Activated CD4-positive, alpha-beta T cell treated with anti-CD3 and anti-CD28 coated beads for 4 hours (primary cell): ENCODE measurements around the gene CTBP2.
"Not testable (repeated sequence)": the region's sequence is repeated elsewhere in the genome, so short reads cannot be mapped to it uniquely, and the experiment has no call there.

ENCODE experiments used
- DNase-seq, 2 donors: peaks; one replicate each; pipeline ENCODE4 v3.0.0-alpha.2; 2020

The CTBP2 gene

DNA sequence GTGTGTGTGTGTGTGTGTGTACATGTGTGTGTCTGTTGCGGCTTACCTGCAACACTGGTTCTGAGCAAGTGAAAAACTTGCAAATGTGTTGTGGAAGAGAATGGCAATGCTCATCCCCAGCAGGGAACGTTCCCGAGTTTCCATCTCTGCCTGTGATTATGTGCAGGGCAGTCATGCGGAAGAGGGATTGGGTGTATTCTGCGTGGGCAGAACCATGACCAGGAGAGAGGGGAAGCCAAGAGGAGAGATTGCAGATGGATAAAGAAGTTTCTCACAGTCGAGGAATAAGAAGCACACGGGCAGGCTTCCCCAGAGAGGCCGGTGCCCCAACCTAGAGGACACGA is 99.9 kb downstream of the CTBP2 start:
- DNase-seq = no peak

DNA sequence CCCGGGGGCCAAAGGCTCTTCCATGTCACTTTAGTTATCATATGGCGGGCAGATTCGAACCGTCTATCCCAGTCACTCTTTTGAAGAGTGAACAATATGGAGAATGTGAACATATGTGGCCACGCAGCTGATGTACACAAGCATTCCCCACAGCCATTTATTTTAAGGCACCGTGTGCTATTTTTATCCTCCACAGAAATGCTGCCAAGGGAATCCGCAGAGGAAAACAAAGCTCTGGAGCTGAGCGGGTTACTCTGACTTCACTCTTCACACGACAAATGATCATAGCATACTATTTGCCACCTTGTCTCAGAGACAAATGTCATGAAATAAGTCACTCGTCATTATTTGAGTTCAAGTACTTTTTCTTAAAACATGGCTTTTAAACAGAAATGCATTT is 100.3 kb downstream of the CTBP2 start:
- DNase-seq = no peak

DNA sequence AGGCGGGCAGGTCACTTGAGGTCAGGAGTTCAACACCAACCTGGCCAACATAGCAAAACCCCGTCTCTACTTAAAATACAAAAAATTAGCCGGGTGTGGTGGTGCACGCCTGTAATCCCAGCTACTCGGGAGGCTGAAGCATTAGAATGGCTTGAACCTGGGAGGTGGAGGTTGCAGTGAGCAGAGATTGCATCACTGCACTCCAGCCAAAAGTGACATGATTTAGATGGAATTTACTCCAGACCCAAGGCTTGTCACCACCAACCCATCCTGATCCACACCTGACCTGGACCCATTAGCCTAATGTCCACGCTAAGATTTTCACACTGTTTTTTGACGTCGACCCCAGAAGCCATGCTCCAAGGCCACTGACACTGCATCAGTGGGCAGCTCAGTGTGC is 101.0 kb downstream of the CTBP2 start:
- not testable (repeated sequence) for DNase-seq

DNA sequence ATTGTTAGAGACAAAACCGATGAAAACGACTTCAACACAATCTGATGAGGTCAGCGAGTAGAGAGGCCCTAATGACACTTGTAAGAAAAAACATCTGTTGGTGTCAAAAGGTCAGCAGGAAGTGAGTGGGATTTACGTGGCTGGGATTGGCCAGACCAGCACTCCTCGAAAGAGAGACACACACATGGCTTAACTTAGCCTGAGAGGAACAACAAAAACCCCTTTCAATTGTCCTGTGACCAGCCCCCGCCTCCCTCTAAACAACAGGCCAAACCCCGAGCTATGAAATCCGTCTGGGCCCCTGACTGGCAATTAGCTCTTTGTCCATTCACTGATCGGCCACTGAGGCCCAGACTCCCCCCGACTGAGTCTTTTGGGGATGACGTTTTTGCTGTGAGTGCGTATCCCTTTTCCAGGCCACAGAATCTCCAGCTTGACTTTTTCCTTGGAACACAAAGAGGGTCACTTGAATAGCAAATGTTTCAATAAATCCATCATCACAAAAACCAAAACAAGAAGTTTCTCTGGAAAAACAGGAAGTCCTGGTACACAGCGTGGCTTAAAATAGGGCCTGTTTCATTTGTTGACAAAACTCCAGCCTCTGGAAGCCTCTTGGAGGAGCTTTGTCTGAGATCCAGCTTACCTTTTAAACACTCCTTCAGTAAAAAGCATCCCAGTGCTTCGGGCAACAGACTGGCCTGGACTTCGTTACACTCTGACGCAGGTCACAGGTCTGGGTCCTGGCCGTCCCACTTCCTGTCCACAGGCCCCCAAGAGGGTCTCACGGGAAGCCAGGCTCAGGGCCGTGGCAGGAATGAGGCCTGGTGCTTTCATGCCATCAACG is 103.0 kb downstream of the CTBP2 start:
- DNase-seq = no peak

DNA sequence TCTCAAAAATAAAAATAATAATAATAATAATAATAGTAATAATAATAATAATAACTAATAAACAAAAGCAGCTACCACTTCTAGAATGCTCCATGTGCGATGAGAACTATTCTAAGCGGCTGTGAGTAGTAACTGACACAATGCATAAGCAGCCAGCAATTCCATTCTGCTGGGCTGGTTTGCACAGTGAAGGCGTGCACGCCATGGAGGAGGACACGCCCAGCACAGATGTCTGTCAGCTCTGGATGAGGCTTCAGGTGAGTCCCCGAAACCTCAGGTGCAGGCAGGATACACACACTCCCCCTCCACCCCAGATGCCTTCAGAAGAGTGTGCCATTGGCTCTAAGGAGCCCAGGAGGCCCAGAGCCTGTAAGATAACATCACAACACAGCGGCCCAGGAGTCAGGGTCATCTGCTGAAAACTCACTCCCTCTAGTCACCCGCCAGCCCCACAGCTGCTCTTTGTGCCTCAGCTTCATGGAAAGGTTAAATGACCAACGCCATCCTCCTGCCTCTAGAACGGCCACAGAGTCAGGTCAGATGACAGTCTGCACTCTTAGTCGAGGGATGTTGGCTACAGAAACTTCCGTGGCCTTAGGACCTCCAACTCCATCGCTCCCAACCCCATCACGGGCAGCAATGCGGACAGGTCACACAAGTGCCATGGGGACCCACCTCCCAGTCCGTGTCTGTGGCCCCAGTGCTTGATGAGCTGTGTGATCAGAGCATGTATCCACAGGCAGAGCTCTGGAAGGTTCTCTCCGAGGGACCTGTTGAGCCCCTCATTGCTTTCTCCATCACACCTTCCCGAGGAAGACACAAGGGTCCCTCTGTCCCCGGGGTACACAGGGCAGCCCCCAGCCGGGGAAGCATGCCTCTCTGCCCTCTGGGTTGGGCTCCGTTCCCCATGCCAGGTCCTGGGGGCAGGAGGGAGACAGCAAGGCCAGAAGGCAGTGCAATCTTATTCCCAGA is 103.9 kb downstream of the CTBP2 start:
- no peak for DNase-seq

DNA sequence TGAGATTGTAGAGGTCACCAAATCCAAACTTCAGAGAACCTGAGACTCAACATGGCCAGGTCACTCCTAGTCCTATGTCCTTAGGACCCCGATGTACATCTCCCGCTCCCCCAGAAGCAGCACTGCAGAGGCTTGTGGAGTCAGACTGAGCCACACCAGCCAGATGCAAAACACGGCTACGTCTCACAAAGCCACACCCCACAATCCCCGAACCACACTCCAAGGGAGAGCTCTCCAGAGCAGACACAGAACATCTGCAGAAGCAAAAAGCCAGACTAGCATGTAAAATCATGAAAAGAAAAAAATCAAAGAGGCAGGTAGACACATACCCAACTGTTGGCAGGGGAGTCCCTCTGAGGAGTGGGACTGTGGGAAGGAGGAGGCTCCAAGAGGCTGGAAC is 104.9 kb downstream of the CTBP2 start:
- DNase-seq = no peak

DNA sequence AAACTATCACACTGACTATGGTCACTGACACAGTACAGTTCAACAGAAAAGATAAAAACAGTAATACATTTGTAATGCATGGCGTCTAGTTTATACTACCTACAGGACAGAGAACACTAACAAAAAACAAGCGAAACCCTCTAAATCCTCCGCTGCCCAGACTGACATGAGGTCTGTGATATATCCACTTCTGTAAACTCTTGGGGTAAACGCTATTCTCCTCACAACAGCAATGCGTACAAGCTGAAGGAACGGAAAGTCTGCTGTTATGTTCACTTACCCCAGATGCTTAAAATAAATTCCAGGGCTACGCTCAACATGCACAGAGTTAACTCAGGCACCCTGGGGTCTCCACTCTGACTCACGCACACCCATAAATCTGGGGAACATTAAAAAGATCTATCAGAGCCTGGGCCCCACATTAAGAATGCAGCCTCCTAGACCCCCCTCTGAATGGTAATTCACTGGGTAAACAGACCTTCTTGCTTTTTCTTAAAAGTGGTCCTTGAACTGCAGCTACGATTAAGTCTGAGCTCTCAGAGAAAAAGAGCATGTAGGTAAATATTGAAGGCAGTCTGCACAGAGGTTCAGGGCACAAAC is 105.6 kb downstream of the CTBP2 start:
- DNase-seq = no peak

DNA sequence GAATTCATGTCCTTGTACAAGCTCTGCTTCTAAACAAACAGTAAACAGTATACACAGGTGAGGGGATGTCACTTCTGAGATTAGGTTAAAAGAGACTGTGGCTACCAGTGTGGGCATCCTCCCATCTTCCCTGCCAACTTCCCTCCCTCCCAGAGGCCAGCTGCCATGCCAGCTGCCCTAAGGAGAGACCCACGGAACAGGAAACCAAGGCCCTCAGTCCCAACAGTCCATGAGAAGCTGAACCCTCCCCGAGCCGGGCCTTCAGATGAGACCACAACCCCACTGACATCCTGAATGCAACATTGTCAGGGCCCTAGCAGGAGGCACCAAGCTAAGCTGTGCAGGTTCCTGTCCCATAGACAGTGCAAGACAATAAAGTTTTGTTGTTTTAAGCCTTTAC is 106.1 kb downstream of the CTBP2 start:
- DNase-seq = no peak

DNA sequence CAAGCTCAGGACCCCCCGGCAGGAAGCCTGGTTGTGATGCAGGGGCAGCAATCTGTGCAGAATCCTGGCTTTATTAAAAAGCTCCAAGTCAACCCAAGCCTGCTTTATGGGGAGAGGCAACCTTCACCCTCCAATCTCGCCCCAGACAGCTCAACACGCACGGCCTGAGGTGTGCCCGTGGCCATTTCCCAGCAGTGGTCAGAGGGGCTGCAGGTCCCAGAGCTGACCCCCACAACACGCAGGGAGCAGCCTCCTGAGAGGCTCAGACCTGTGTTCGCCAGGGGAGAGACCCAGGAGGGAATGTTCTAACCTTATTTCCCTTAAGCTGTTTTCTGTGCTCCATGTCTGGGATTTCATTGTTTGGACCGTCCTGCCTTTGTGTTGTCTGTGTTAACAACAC is 108.2 kb downstream of the CTBP2 start:
- no peak for DNase-seq

DNA sequence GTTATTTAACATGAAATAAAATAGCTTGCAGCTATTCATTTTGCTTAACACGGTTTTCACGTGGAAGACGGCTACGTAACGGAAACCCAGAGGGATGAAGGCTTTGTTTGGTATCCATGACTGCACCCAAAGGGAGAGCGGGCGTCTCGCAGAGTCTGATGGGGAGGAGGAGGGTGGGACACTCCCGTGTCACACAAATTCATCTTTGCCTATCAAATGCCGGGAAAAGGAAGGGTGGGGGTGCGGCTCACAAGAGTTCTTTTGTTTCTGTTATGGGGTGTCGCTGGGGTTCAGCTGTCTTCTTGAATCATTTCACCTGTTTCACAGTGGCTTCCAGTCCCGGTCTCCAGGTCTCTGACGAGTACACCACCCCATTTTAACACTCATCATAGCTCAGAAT is 110.0 kb downstream of the CTBP2 start:
- DNase-seq = no peak

DNA sequence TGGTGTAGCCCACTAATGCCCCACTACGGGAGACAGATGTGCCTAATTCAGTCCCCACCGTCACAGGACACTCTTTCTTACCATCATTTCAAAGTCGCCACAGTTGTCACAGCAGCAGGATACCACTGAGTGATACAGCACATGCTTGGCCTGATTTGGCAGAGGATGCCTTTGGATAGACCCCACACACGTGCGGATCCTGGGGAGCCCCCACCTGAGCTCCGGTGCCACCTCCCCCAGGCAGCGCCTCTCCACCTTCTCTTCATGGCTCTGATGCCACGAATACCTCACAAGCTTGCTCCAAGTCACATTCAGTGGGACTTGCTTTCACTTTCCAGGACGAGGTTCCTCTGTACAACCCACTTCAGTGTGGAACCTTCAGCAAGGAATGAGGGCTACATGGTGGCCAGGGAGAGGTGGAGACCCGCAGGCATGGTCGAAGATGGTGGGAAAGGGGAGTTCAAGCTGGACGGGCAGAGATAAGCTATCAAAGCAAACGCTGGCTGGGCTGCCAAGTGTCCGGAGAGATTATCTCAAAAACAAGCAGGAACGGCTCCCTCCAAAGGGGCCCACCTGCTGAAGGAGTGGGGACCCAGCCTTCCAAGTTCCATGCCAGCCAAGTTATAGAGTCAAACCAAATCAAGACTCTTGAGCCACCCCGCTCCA is 111.0 kb downstream of the CTBP2 start:
- no peak for DNase-seq

DNA sequence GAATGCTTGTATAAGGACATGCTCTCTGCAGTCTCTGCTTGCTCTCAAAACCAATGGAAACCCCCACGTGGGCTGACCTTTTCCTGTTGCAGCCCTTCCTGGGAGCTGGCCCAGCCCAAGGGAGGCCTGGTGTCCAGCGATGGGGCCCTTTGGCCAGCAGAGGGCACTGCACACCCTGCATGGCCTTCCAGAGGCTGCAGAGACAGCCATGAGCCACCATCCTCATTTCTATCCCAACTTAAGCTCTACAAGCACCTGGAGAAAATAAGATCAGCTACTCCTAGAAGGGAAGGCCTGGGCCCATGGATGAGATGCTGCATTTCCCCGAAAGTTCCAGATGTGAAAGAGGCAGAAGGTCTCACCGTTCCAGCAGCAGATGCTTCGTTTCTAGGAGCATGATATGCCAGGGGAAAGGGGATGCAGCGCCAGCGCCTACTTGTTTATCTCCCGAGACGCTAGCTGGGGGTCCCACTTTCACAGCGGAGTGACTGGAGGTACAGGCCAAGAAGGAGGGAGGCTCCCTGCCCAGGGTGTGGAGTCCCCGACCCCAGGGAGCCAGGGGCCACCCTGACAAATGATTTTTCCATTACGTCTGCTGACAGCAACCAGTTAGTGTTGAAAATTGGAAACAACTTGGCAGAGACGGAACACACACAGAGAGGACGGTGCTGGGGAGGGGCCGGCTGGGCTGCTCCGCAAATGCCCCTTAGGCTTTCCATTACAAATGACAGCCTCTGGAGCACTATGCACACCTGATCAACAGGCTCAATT is 112.1 kb downstream of the CTBP2 start:
- peak; percentile 15 to 42 for DNase-seq

DNA sequence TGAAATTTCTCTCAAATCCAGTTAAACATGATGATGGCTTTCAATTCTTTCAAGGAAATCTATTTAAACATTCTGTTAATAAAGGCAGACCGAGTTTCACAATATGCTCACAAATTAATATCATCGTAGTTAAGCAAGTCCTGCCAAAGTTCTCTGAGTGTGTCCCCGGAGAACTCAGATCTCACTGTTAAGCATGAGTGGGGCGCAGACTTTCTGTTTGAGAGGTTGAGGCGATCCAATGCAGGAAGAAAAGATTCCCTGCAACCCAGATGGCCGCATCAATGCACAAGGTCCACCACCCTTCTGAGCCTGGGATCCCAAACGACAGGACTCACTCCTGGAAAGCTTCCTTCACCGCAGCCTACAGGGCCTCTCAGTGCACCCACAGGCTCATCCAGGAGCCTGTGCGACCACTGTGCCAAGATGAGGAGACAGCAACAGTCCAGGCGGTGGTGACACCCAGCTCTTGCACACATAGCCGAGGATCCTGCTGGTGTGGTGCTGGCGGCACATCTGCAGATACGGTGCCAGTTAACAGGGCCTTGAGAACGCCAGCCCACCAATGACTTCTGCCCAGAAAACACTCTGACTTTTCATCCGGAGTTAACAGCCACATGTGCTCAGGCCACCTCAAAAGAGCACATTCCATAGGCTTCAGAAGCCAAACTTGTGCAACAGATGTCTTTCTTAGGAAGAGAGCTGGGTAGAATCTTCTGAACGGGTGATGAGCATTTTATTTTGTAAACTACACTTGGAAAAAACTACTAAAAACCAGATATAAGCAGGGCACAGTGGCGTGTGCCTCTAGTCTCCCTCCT is 116.3 kb downstream of the CTBP2 start:
- no peak for DNase-seq

DNA sequence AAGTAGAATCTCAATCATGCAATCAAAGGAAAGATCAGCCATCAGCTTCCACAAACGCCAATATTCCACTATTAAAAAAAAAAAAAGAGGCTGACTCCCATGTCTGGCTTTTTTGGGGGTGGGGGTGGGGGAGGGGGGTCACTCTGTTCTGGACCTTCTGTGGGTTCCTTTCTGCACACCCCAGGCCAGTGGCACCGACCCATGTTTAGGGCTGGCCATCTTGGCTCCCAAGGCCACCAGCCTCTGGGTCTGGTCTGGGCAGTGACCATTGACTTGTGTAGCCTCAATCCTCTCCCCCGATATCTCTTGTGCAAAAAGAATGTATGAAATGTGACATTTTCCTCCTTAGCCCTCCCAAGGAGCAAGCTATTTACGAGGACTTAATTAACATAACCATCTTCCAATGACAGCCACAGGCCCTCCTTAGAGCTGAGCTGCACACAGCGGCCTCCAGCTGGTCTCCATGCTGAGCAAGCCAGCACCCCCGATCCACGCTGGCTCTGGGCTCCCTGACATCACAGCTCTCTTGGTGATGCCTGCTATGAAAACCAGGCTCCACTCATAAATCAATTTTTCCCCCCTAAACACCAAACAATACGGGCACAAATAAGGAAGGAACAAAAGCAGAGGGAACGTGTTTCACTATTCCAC is 118.4 kb downstream of the CTBP2 start:
- DNase-seq = no peak

DNA sequence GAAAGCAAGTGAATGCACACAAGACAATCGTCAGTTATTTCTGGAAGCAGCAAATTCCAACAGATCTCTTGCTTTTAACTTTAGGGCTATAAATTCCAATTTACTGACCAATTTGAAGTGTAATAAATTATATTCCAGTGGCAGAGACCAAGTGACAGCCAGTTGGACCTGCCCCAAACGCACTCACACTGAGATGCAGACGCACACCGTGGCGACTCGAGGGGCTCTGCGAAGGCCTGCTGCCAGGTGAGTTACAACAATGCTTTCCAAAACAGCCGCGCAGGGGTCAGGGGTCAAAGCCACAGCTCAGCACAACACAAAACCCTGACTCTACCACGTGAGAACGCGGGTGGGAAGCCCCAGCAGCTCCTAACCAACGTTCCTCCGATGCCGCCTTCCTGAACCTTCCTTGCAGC is 121.0 kb downstream of the CTBP2 start:
- DNase-seq = no peak

DNA sequence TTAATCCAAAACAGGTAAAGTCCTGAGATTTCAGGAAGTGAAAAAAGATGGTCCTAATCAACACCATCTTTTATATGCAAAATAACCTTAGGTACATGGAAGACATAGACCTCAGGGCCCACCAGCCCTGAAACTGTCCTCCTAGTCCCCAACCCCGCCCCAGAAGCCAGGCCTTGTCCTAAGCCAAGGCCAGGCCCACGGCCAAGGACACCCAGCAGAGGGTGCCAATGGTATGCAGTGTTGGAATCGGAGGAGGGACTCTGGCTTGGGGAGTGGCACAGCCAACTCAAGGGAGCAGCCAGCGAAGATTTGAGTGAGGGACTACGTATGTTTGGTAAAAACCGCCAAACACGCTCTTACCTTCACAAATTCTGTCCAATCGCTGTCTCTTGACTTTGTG is 121.7 kb downstream of the CTBP2 start:
- no peak for DNase-seq

DNA sequence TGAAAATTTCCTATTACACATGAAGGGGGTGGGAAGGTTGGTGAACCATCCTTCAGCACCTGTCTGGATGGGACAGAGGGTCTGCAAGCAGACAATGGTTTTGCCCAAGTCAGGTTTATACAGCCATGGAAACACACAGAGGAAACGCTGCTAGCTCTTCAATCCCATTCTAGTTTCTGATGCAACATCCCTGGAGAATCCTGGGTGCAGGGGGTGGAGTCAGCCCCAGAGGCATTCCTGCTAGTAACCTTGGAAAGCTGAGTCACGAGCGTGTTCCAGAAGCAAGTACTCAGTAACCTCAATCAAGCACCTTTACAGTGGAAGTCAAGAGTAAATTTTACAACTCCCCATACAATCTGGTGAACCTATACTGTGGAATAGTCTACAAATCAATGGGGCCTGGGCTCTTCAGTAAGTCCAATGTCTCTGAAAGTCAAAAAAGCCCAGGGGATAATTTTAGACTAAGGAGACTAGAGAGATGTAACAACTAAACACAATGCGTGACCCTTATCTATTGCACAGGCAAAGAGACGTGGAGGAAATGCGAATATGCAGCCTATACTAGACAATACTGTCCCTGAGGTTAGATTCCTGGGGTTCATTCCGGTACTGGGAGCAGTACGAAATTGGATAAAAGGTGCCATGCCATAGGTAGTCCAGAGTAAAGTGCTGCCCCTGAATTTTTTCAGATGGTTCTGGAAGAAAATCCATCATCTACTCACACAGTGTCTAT is 123.1 kb downstream of the CTBP2 start:
- DNase-seq = no peak

DNA sequence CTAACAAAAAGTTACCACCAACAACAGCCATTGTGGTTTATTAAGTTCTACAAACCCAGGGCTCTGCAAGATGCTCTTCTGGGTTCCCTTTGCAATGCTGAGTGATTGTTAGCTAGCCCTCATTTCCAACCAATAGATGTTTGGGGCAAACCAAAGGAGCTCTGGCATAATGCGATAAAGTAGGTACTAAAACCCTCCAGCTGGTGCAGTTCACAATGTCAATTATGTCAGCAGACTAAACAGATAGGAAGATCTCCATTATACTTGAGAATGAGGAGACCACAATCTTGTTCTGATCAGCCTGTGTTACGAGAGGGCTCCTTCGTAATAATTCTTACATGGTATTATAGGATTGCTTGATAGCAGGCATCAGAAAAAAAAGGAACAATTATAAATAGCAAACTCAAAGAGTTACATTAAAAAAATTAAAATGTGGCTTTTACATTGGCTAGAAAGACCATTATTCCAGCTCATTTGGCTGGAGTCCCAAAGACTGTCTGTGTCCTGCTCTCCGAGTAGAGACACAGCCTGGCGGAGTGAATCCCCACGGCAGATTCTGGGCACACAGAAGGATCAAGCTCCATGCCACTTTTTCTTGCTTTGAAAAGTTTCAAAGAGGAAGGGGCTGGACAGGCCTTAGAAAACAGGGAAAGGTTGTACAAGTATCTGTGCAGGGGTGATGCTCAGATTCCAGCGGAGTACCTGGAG is 124.6 kb downstream of the CTBP2 start:
- no peak for DNase-seq

DNA sequence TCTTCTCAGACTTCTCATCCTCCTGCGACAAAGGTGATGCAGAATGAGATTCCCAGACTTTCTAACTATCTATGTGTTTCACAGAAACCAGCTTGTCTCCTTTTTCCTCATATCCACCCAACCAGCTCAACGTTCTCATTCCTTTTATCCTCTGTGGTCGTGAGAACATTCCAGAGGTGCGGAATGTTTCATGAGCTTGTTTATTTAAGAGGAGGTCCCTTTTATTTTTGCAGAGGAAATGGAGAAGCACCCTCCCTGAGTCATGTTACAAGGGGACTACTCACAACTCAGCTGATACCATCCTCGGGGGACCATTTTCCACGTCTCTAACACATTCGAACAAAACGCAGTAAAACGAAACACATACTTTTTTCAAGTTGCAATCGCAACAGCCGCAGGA is 125.2 kb downstream of the CTBP2 start:
- no peak for DNase-seq
